Heart left ventricle (tissue), 16 donors: ENCODE results near the gene TTC7B. TPM values are rescaled to one million over a fixed set of nuclear protein-coding genes. Genes with fewer than 3 reads are reported as not detected.

Experiments used
- ATAC-seq, 4 donors: fragments of 200-7000 bp; cut with Tn5 transposase; one replicate each; pipeline ENCODE4 v1.9.1; 2020 to 2022; ENCODE audit warnings: moderate library complexity in 4 of 4, mild to moderate bottlenecking in 3 of 4, moderate number of reproducible peaks in 1 of 4
- DNase-seq, 5 donors: peaks; one replicate each; pipeline ENCODE4 v3.0.0-alpha.2; 2020
- H3K27ac ChIP-seq, 12 donors: fragments of 200-600 bp; sonication (generic) in 4 of 12; one replicate each; pipeline versions ENCODE4 v1.5.0 to v1.8.0; 2016 to 2022; ENCODE audit warnings: mild to moderate bottlenecking in 2 of 12
- H3K27me3 ChIP-seq, 9 donors: fragments of 200-600 bp; sonication (generic) in 2 of 9; one replicate each; pipeline versions ENCODE4 v1.5.1 to v1.8.0; 2016 to 2022; ENCODE audit warnings: mild to moderate bottlenecking in 3 of 9
- H3K36me3 ChIP-seq, 9 donors: fragments of 200-600 bp; sonication (generic) in 2 of 9; one replicate each; pipeline versions ENCODE4 v1.5.0 to v1.8.0; 2018 to 2022; ENCODE audit warnings: mild to moderate bottlenecking in 2 of 9
- H3K4me1 ChIP-seq, 12 donors: fragments of 200-600 bp; sonication (generic) in 4 of 12; one replicate each; pipeline versions ENCODE4 v1.5.0 to v1.8.0; 2016 to 2022; ENCODE audit warnings: mild to moderate bottlenecking in 3 of 12
- H3K4me3 ChIP-seq, 12 donors: fragments of 200-600 bp; sonication (generic) in 4 of 12; one replicate each; pipeline versions ENCODE4 v1.5.0 to v1.8.0; 2017 to 2022; ENCODE audit warnings: mild to moderate bottlenecking in 9 of 12, moderate library complexity in 4 of 12
- H3K9me3 ChIP-seq, 12 donors: fragments of 200-600 bp; sonication (generic) in 4 of 12; one replicate each; pipeline versions ENCODE4 v1.5.0 to v1.8.0; 2016 to 2022; ENCODE audit warnings: mild to moderate bottlenecking in 1 of 12
- POLR2A ChIP-seq, 2 donors: fragments of 450-650 bp; IDR thresholded peaks; one replicate each; pipeline ENCODE4 v1.6.1; 2017; ENCODE audit warnings: antibody characterized with exemption in 2 of 2, mild to moderate bottlenecking in 2 of 2, moderate library complexity in 2 of 2
- WGBS, 4 donors: extraction: QIAGEN DNeasy Blood & Tissue Kit in 2 of 4; methylation state at CpG; one replicate each; pipeline versions ENCODE4 v1.1.5 to v1.1.7; 2013 to 2018; 5-methylcytosine and 5-hydroxymethylcytosine counted together
- intact Hi-C, 10 donors: fragments of 100-400 bp; cut with DNase I; formaldehyde crosslinking; loops; one replicate each; pipeline versions ENCODE4 v1.11.1 to v1.14.2; 2022
- polyA plus RNA-seq, 2 donors: library from polyadenylated mRNA; stranded (reverse); fragments of 200-250 nt; gene quantifications; one replicate each; pipeline ENCODE4 v1.2.3, GENCODE V29; 2013
- total RNA-seq, 9 donors: library from RNA; depleted of rRNA in 2 of 9; stranded (reverse); fragments of >200 nt in 2 of 9; fragmentation: NEBNext Ultra II Directional in 3 of 9; extraction: Animal tissue kit (Norgen Biotek cat#: 25700) in 3 of 9; gene quantifications; one replicate each; pipeline versions ENCODE4 v1.1.0 to v1.2.4, GENCODE V29; 2016 to 2023
- TF ChIP-seq, protein P1 (sequence below), 12 donors: fragments of 200-600 bp; sonication (generic) in 4 of 12; IDR thresholded peaks; one replicate each; pipeline versions ENCODE4 v1.5.0 to v1.8.0; 2018 to 2022; ENCODE audit warnings: antibody characterized with exemption in 12 of 12, mild to moderate bottlenecking in 5 of 12
- donor health status: ischemic (EF 13 %, LVEDD 7.1; RV severe dilation, severe dysfunction).
- donor health status: healthy with polysubstance abuse.
- donor health status: DM: no; HTN: yes; CAD: no.
- donor health status: DM: no; HTN: no; CAD: no.
- donor health status: ischemic (EF 25% LVEDD 6.9; RV normal size, moderate dysfunction).
- donor health status: ischemic (EF 25% LVEDD 5.7; RV mildly dilated, moderate dysfunction).
- donor health status: healthy.
- donor health status: DM: yes; HTN: yes; CAD: no.
- donor health status: ischemic (EF 35%, LVEDD 5.7; RV mildly dilated, moderate dysfunction).
- donor health status: nonischemic (EF 11% LVEDD 7.7; RV severe dilation, severe dysfunction).
- donor health status: DM: yes; HTN: yes; CAD: no.
- donor health status: PGD.
- donor health status: ischemic (EF 29% LVEDD 5.4; RV normal size, mild dysfunction).
- donor health status: nonischemic (EF 23%, LVEDD 6.1; RV moderate dilation, normal function).

The TTC7B gene
- total and polyA plus RNA-seq, 11 donors = 20.3 to 76.1 (median 62.6) TPM

- Histone ChIP-seq H3K36me3 (peaks cover 0 to 19% (median 12%) of the 10 kb centered on the region in 9 donors), H3K27ac (peak overlapping the region in 5 of 12 donors; percentile 72 to 89 (median 78)), H3K27me3 (no peaks in the 10 kb centered on the region), H3K4me3 (no peak overlapping the region), H3K9me3 (no peaks in the 10 kb centered on the region), H3K4me1 (peaks cover 0 to 30% (median 19%) of the 10 kb centered on the region in 12 donors)
- DNase-seq = peak in 1 of 5 donors; percentile 33
- TF ChIP-seq, protein P1, sequence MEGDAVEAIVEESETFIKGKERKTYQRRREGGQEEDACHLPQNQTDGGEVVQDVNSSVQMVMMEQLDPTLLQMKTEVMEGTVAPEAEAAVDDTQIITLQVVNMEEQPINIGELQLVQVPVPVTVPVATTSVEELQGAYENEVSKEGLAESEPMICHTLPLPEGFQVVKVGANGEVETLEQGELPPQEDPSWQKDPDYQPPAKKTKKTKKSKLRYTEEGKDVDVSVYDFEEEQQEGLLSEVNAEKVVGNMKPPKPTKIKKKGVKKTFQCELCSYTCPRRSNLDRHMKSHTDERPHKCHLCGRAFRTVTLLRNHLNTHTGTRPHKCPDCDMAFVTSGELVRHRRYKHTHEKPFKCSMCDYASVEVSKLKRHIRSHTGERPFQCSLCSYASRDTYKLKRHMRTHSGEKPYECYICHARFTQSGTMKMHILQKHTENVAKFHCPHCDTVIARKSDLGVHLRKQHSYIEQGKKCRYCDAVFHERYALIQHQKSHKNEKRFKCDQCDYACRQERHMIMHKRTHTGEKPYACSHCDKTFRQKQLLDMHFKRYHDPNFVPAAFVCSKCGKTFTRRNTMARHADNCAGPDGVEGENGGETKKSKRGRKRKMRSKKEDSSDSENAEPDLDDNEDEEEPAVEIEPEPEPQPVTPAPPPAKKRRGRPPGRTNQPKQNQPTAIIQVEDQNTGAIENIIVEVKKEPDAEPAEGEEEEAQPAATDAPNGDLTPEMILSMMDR (IDR thresholded peaks at IDR 0.05) = no peak
- TF ChIP-seq POLR2A (IDR thresholded peaks at IDR 0.05) = no peak
- 94 to 99% (median 95%) methylated on average over 7 to 9 of the region's 9 CpGs for WGBS, 4 donors
- intact Hi-C loops = no loop called here
- ATAC-seq = no peak
These were observed 271.7 kb downstream of the TTC7B start for GRCh38 chr14:90544566-90544965.

DNA sequence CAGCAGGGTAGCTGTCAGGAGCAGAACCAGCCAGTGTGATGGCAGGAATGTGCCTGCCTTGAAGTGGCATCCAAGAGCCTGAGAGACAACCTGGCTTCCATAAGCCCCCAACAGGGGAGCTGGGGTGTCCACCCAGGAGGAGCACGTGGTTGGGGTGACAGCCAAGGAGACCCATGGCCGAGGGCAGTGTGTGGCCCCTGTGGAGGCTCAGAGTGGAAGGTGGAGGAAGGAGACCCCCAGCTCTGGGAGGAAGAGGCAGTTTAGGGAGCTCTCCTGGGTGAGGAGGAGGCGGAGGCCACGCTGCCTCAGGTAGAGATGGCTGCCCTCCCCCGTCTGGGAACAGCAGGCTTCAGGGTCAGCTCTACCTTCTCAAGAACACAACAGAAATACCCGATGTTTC lies 272.4 kb downstream of the TTC7B start:
- Histone ChIP-seq H3K36me3 (peaks cover 0 to 23% (median 16%) of the 10 kb centered on the region in 9 donors), H3K9me3 (no peaks in the 10 kb centered on the region), H3K27ac (peak overlapping the region in 1 of 12 donors; percentile 81), H3K4me3 (no peak overlapping the region), H3K4me1 (peaks cover 0 to 30% (median 19%) of the 10 kb centered on the region in 12 donors), H3K27me3 (no peaks in the 10 kb centered on the region)
- DNase-seq (peak in 1 of 5 donors; percentile 35), ATAC-seq (no peak)
- TF ChIP-seq POLR2A (IDR thresholded peaks at IDR 0.05) = no peak
- TF ChIP-seq, protein P1 (IDR thresholded peaks at IDR 0.05) = no peak
- WGBS, 4 donors = 93 to 97% (median 96%) methylated on average over 5 to 6 of the region's 6 CpGs
- intact Hi-C loops = no loop called here

DNA sequence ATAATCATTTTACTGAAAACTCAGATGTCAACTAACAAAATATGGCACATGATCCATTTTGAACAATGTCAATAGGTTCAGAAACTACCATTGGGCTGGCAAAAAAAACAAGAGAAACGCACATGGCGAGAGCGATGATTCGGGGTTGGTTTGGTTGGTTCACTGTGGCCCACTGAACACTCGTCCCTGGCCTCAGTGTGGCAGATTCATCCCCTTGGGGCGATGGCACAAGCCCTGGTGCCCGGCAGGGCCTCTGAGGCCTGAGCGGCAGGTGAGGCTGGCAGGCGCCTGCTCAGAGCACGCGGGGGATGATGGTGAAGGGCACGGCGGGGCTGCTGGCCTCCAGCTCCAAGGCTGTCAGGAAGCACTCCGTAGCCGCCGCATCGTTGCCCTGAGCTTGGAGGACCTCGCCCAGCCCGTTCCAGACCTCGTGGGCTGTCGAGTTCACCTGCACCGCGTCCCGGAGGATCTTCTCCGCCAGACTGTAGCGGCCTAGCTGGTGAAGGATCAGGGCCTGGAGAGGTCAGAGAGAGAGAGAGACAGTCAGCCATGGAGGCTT lies 275.1 kb downstream of the TTC7B start:
- intact Hi-C loops = no loop called here
- Histone ChIP-seq H3K9me3 (no peaks in the 10 kb centered on the region), H3K27me3 (no peaks in the 10 kb centered on the region), H3K4me1 (peaks cover 0 to 26% (median 16%) of the 10 kb centered on the region in 12 donors), H3K36me3 (peaks cover 0 to 23% (median 16%) of the 10 kb centered on the region in 9 donors), H3K27ac (no peak overlapping the region), H3K4me3 (no peak overlapping the region)
- ATAC-seq (no peak), DNase-seq (peak in 1 of 5 donors; percentile 33)
- 92 to 97% (median 95%) methylated on average over 25 to 26 of the region's 26 CpGs for WGBS, 4 donors
- TF ChIP-seq POLR2A (IDR thresholded peaks at IDR 0.05) = no peak
- TF ChIP-seq, protein P1 (IDR thresholded peaks at IDR 0.05) = no peak

GRCh38 chr14:90540437-90540836 lies 275.8 kb downstream of the TTC7B start:
- intact Hi-C loops = no loop called here
- no peak overlapping the region for H3K4me3 ChIP-seq
- no peak overlapping the region for H3K27ac ChIP-seq
- H3K36me3 ChIP-seq = peaks cover 0 to 23% (median 16%) of the 10 kb centered on the region in 9 donors
- DNase-seq = no peak
- 88 to 91% (median 90%) methylated on average over 4 of the region's 4 CpGs for WGBS, 4 donors
- no peak for ATAC-seq
- H3K9me3 ChIP-seq = no peaks in the 10 kb centered on the region
- no peak for TF ChIP-seq POLR2A (IDR thresholded peaks at IDR 0.05)
- TF ChIP-seq, protein P1 (IDR thresholded peaks at IDR 0.05) = no peak
- peaks cover 0 to 26% (median 18%) of the 10 kb centered on the region in 12 donors for H3K4me1 ChIP-seq
- H3K27me3 ChIP-seq = no peaks in the 10 kb centered on the region
